Stimulated activated effector memory CD8-positive, alpha-beta T cell treated with anti-CD3 and anti-CD28 coated beads, Interleukin-12 subunit alpha, Interleukin-12 subunit beta, amount 100 ng/mL, for 72 hours (primary cell): ENCODE results near the gene MGME1.

ENCODE experiments used
- ATAC-seq: fragments of 150-1000 bp; cut with Tn5 transposase; 2 replicates; pipeline ENCODE4 v1.10.0; 2021
- DNase-seq, 2 donors: peaks; one replicate each; pipeline ENCODE4 v3.0.0; 2021 to 2022; ENCODE audit warnings: low spot score in 2 of 2
- H3K27ac Mint-ChIP-seq: one replicate; pipeline ENCODE4 v1.8.0; 2022; ENCODE audit warnings: mild to moderate bottlenecking, mixed read lengths
- H3K36me3 Mint-ChIP-seq: one replicate; pipeline ENCODE4 v1.8.0; 2022; ENCODE audit warnings: mild to moderate bottlenecking, mixed read lengths
- H3K4me1 Mint-ChIP-seq: one replicate; pipeline ENCODE4 v1.8.0; 2022; ENCODE audit warnings: mixed read lengths
- H3K4me3 Mint-ChIP-seq: one replicate; pipeline ENCODE4 v1.8.0; 2022; ENCODE audit warnings: mild to moderate bottlenecking, mixed read lengths
- H3K9me3 Mint-ChIP-seq: one replicate; pipeline ENCODE4 v1.8.0; 2022; ENCODE audit warnings: mixed read lengths

The MGME1 gene

GRCh38 chr20:17936286-17936760, 32.5 kb upstream of the MGME1 start:
- ATAC-seq, result peak; percentile 47
- no peak overlapping the region for H3K27ac Mint-ChIP-seq
- no peaks in the 10 kb centered on the region for H3K9me3 Mint-ChIP-seq
- H3K4me1 Mint-ChIP-seq, result peaks cover 27% of the 10 kb centered on the region
- no peak overlapping the region for H3K4me3 Mint-ChIP-seq
- no peak for DNase-seq
- H3K36me3 Mint-ChIP-seq, result peaks cover 17% of the 10 kb centered on the region

GRCh38 chr20:17936761-17937732, 31.8 kb upstream of the MGME1 start:
- no peak overlapping the region for H3K27ac Mint-ChIP-seq
- no peak overlapping the region for H3K4me3 Mint-ChIP-seq
- DNase-seq, result no peak
- ATAC-seq, result no peak
- no peaks in the 10 kb centered on the region for H3K9me3 Mint-ChIP-seq
- peaks cover 27% of the 10 kb centered on the region for H3K4me1 Mint-ChIP-seq
- H3K36me3 Mint-ChIP-seq, result peaks cover 25% of the 10 kb centered on the region

- Mint-ChIP-seq H3K36me3 (peaks cover 45% of the 10 kb centered on the region), H3K4me1 (peaks cover 27% of the 10 kb centered on the region), H3K4me3 (no peak overlapping the region), H3K27ac (no peak overlapping the region), H3K9me3 (no peaks in the 10 kb centered on the region)
- peak; percentile 38 to 78 for DNase-seq
- peak; percentile 87 for ATAC-seq
Measured at GRCh38 chr20:17938871-17939619, 29.8 kb upstream of the MGME1 start.

GRCh38 chr20:17939622-17940223, 29.1 kb upstream of the MGME1 start:
- ATAC-seq (no peak), DNase-seq (no peak)
- peak overlapping the region; percentile 74 for H3K27ac Mint-ChIP-seq
- H3K9me3 Mint-ChIP-seq, result no peaks in the 10 kb centered on the region
- peaks cover 51% of the 10 kb centered on the region for H3K36me3 Mint-ChIP-seq
- H3K4me1 Mint-ChIP-seq, result peaks cover 27% of the 10 kb centered on the region
- H3K4me3 Mint-ChIP-seq, result no peak overlapping the region

GRCh38 chr20:17940224-17940971, 28.4 kb upstream of the MGME1 start:
- DNase-seq (no peak), ATAC-seq (no peak)
- no peak overlapping the region for H3K4me3 Mint-ChIP-seq
- peaks cover 27% of the 10 kb centered on the region for H3K4me1 Mint-ChIP-seq
- H3K27ac Mint-ChIP-seq, result peak overlapping the region; percentile 74
- H3K36me3 Mint-ChIP-seq, result peaks cover 58% of the 10 kb centered on the region
- no peaks in the 10 kb centered on the region for H3K9me3 Mint-ChIP-seq

- peak overlapping the region; percentile 37 for H3K27ac Mint-ChIP-seq
- DNase-seq (no peak), ATAC-seq (no peak)
- no peak overlapping the region for H3K4me3 Mint-ChIP-seq
- no peaks in the 10 kb centered on the region for H3K9me3 Mint-ChIP-seq
- peaks cover 67% of the 10 kb centered on the region for H3K36me3 Mint-ChIP-seq
- H3K4me1 Mint-ChIP-seq, result peaks cover 27% of the 10 kb centered on the region
Measured at GRCh38 chr20:17941087-17941825, 27.6 kb upstream of the MGME1 start.

- no peak overlapping the region for H3K4me3 Mint-ChIP-seq
- peaks cover 72% of the 10 kb centered on the region for H3K36me3 Mint-ChIP-seq
- H3K27ac Mint-ChIP-seq, result peak overlapping the region; percentile 37
- no peaks in the 10 kb centered on the region for H3K9me3 Mint-ChIP-seq
- peaks cover 21% of the 10 kb centered on the region for H3K4me1 Mint-ChIP-seq
- DNase-seq, result no peak
- ATAC-seq, result no peak
Measured at GRCh38 chr20:17941826-17942196, 27.0 kb upstream of the MGME1 start.

GRCh38 chr20:17943343-17943742, 25.5 kb upstream of the MGME1 start:
- H3K36me3 Mint-ChIP-seq, result peaks cover 88% of the 10 kb centered on the region
- no peaks in the 10 kb centered on the region for H3K9me3 Mint-ChIP-seq
- H3K27ac Mint-ChIP-seq, result peak overlapping the region; percentile 23
- DNase-seq (no peak), ATAC-seq (peak; percentile 9)
- no peak overlapping the region for H3K4me3 Mint-ChIP-seq
- H3K4me1 Mint-ChIP-seq, result peaks cover 21% of the 10 kb centered on the region

GRCh38 chr20:17944854-17945474, 23.9 kb upstream of the MGME1 start:
- ATAC-seq, result no peak
- Mint-ChIP-seq H3K4me3 (no peak overlapping the region), H3K36me3 (peaks cover 100% of the 10 kb centered on the region), H3K4me1 (peaks cover 8% of the 10 kb centered on the region), H3K9me3 (no peaks in the 10 kb centered on the region), H3K27ac (no peak overlapping the region)
- DNase-seq, result no peak

- Mint-ChIP-seq H3K27ac (peak overlapping the region; percentile 26), H3K36me3 (peaks cover 100% of the 10 kb centered on the region), H3K4me3 (no peak overlapping the region), H3K9me3 (no peaks in the 10 kb centered on the region), H3K4me1 (no peaks in the 10 kb centered on the region)
- DNase-seq (no peak), ATAC-seq (no peak)
Measured at GRCh38 chr20:17946040-17946439, 22.8 kb upstream of the MGME1 start.

- Mint-ChIP-seq H3K9me3 (no peaks in the 10 kb centered on the region), H3K4me1 (no peaks in the 10 kb centered on the region), H3K36me3 (peaks cover 100% of the 10 kb centered on the region), H3K4me3 (no peak overlapping the region), H3K27ac (peak overlapping the region; percentile 26)
- ATAC-seq (no peak), DNase-seq (no peak)
Measured at GRCh38 chr20:17946572-17947473, 22.0 kb upstream of the MGME1 start.

GRCh38 chr20:17947474-17947815, 21.4 kb upstream of the MGME1 start:
- H3K4me3 Mint-ChIP-seq, result no peak overlapping the region
- no peaks in the 10 kb centered on the region for H3K4me1 Mint-ChIP-seq
- H3K27ac Mint-ChIP-seq, result no peak overlapping the region
- DNase-seq (no peak), ATAC-seq (no peak)
- H3K9me3 Mint-ChIP-seq, result no peaks in the 10 kb centered on the region
- H3K36me3 Mint-ChIP-seq, result peaks cover 100% of the 10 kb centered on the region

- no peaks in the 10 kb centered on the region for H3K4me1 Mint-ChIP-seq
- H3K9me3 Mint-ChIP-seq, result no peaks in the 10 kb centered on the region
- no peak for DNase-seq
- H3K4me3 Mint-ChIP-seq, result no peak overlapping the region
- H3K36me3 Mint-ChIP-seq, result peaks cover 100% of the 10 kb centered on the region
- ATAC-seq, result no peak
- H3K27ac Mint-ChIP-seq, result no peak overlapping the region
Measured at GRCh38 chr20:17948442-17948841, 20.4 kb upstream of the MGME1 start.
